HTR-8/SVneo (cell line): ENCODE data around the gene WDR62.
"Not testable (repeated sequence)": the region's sequence is repeated elsewhere in the genome, so short reads cannot be mapped to it uniquely, and the experiment has no call there.

ENCODE experiments used
- DNase-seq: peaks from one replicate; pipeline ENCODE4 v3.0.0; 2011; ENCODE audit warnings: low spot score, mixed read lengths; ENCODE audit not compliant: insufficient read length
- FAIRE-seq: peaks from 2 replicates; lab custom pipeline; 2011; peaks lifted over from hg19 to GRCh38; lab: Jason Lieb, UNC

Gene WDR62

GRCh38 chr19:36032251-36033104, 22.2 kb upstream of the WDR62 start, which contains the start of gene CLIP3:
CLIP3 (minus strand) TSS chr19:36032873; CDS start chr19:36032357, 516 bp downstream.
- DNase-seq (peak; percentile 96), FAIRE-seq (peak; percentile 86)

GRCh38 chr19:36040495-36040894, 14.2 kb upstream of the WDR62 start:
- DNase-seq (no peak), FAIRE-seq (no peak)

GRCh38 chr19:36041092-36041491, 13.6 kb upstream of the WDR62 start:
- DNase-seq, FAIRE-seq: not testable (repeated sequence)

- peak; percentile 85 for FAIRE-seq
- peak; percentile 30 for DNase-seq
These were observed 12.9 kb upstream of the WDR62 start for GRCh38 chr19:36041831-36042230.

- FAIRE-seq (no peak), DNase-seq (no peak)
These were observed 10.7 kb upstream of the WDR62 start for GRCh38 chr19:36043952-36044351.

GRCh38 chr19:36046443-36047050, 8.2 kb upstream of the WDR62 start:
- FAIRE-seq = no peak
- DNase-seq = no peak

GRCh38 chr19:36047835-36048234, 6.9 kb upstream of the WDR62 start:
- DNase-seq (no peak), FAIRE-seq (no peak)

- DNase-seq (no peak), FAIRE-seq (no peak)
These were observed 5.5 kb upstream of the WDR62 start for GRCh38 chr19:36049080-36049698.

- DNase-seq (no peak), FAIRE-seq (no peak)
These were observed 3.5 kb upstream of the WDR62 start for GRCh38 chr19:36051236-36051635.

- FAIRE-seq = no peak
- DNase-seq = no peak
These were observed 3.1 kb upstream of the WDR62 start for GRCh38 chr19:36051637-36052036.

GRCh38 chr19:36054119-36054732, 471 bp upstream of the WDR62 start, which contains the start of gene THAP8:
THAP8 (minus strand) TSS chr19:36054285; CDS start chr19:36054217, 68 bp downstream.
- peak; percentile 98 for FAIRE-seq

GRCh38 chr19:36058481-36059179, 3.9 kb downstream of the WDR62 start:
- DNase-seq = no peak
- FAIRE-seq = no peak

More at GRCh38 chr19:36054119-36054732, 471 bp upstream of the WDR62 start, which contains the start of gene THAP8:
- peak; percentile 99 for DNase-seq

- no peak for FAIRE-seq
- DNase-seq = no peak
These were observed 4.6 kb downstream of the WDR62 start for GRCh38 chr19:36059180-36059910.

- FAIRE-seq (no peak), DNase-seq (peak; percentile 54)
These were observed 5.7 kb downstream of the WDR62 start for GRCh38 chr19:36060430-36060829.

- DNase-seq = no peak
- FAIRE-seq = no peak
These were observed 6.7 kb downstream of the WDR62 start for GRCh38 chr19:36061367-36061766.

- FAIRE-seq (no peak), DNase-seq (no peak)
These were observed 10.1 kb downstream of the WDR62 start for GRCh38 chr19:36064826-36065225.

- FAIRE-seq (no peak), DNase-seq (no peak)
These were observed 13.0 kb downstream of the WDR62 start for GRCh38 chr19:36067681-36068080.

GRCh38 chr19:36068810-36069499, 14.3 kb downstream of the WDR62 start:
- not testable (repeated sequence) for FAIRE-seq

GRCh38 chr19:36072081-36072480, 17.4 kb downstream of the WDR62 start:
- DNase-seq (no peak), FAIRE-seq (peak; percentile 16)

More at GRCh38 chr19:36068810-36069499, 14.3 kb downstream of the WDR62 start:
- not testable (repeated sequence) for DNase-seq
